Type B pancreatic cell (in vitro differentiated cells): ENCODE results near the gene ELL. TPM values are rescaled to one million over a fixed set of nuclear protein-coding genes. Genes with fewer than 3 reads are reported as not detected.

Experiments
- DNase-seq: peaks from one replicate; pipeline ENCODE4 v3.0.0; 2021; ENCODE audit warnings: mixed read lengths; ENCODE audit not compliant: unreplicated experiment; ENCODE audit errors: extremely low spot score
- H3K27ac Mint-ChIP-seq: 2 replicates; pipeline ENCODE4 v1.8.0; 2021; ENCODE audit warnings: mild to moderate bottlenecking, mixed read lengths
- H3K27me3 Mint-ChIP-seq: 2 replicates; pipeline ENCODE4 v1.8.0; 2021; ENCODE audit warnings: mixed read lengths
- H3K36me3 Mint-ChIP-seq: 2 replicates; pipeline ENCODE4 v1.8.0; 2021; ENCODE audit warnings: mixed read lengths
- H3K4me1 Mint-ChIP-seq: one replicate; pipeline ENCODE4 v1.8.0; 2021; ENCODE audit warnings: mixed read lengths; ENCODE audit not compliant: unreplicated experiment
- H3K4me3 Mint-ChIP-seq: 2 replicates; pipeline ENCODE4 v1.8.0; 2021; ENCODE audit warnings: mild to moderate bottlenecking, mixed read lengths
- H3K9me3 Mint-ChIP-seq: 2 replicates; pipeline ENCODE4 v1.8.0; 2021; ENCODE audit warnings: mixed read lengths
- total RNA-seq: library from RNA; stranded (reverse); gene quantifications from 2 replicates; pipeline ENCODE4 v1.2.1, GENCODE V29; 2021; ENCODE audit warnings: low replicate concordance
- TF ChIP-seq, protein P1 (sequence below): fragments of 200-600 bp; sonication (generic); conservative IDR thresholded peaks from 2 replicates; pipeline ENCODE4 v1.5.0; 2021; ENCODE audit warnings: antibody characterized with exemption, mild to moderate bottlenecking

Gene ELL
- total RNA-seq, 1 donor from 2014 or later, result 13.6 TPM

DNA sequence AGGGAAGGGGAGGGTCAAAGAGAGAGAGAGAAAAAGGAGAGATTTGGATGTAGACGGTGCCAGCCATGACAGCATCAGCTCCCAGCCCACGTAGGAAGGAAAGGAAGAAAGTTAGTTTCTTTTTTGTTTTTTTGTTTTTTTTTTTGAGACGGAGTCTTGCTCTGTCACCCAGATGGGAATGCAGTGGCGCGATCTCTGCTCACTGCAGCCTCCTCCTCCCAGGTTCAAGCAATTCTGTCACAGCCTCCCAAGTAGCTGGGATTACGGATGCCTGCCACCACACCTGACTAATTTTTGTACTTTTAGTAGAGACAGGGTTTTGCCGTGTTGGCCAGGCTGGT is 27.6 kb downstream of the ELL start:
- H3K4me1 Mint-ChIP-seq, result peaks cover 30% of the 10 kb centered on the region
- H3K9me3 Mint-ChIP-seq, result no peaks in the 10 kb centered on the region
- H3K36me3 Mint-ChIP-seq, result no peaks in the 10 kb centered on the region
- DNase-seq, result no peak
- no peak overlapping the region for H3K27ac Mint-ChIP-seq
- no peak overlapping the region for H3K4me3 Mint-ChIP-seq
- TF ChIP-seq, protein P1, sequence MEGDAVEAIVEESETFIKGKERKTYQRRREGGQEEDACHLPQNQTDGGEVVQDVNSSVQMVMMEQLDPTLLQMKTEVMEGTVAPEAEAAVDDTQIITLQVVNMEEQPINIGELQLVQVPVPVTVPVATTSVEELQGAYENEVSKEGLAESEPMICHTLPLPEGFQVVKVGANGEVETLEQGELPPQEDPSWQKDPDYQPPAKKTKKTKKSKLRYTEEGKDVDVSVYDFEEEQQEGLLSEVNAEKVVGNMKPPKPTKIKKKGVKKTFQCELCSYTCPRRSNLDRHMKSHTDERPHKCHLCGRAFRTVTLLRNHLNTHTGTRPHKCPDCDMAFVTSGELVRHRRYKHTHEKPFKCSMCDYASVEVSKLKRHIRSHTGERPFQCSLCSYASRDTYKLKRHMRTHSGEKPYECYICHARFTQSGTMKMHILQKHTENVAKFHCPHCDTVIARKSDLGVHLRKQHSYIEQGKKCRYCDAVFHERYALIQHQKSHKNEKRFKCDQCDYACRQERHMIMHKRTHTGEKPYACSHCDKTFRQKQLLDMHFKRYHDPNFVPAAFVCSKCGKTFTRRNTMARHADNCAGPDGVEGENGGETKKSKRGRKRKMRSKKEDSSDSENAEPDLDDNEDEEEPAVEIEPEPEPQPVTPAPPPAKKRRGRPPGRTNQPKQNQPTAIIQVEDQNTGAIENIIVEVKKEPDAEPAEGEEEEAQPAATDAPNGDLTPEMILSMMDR, result no peak
- no peaks in the 10 kb centered on the region for H3K27me3 Mint-ChIP-seq

DNA sequence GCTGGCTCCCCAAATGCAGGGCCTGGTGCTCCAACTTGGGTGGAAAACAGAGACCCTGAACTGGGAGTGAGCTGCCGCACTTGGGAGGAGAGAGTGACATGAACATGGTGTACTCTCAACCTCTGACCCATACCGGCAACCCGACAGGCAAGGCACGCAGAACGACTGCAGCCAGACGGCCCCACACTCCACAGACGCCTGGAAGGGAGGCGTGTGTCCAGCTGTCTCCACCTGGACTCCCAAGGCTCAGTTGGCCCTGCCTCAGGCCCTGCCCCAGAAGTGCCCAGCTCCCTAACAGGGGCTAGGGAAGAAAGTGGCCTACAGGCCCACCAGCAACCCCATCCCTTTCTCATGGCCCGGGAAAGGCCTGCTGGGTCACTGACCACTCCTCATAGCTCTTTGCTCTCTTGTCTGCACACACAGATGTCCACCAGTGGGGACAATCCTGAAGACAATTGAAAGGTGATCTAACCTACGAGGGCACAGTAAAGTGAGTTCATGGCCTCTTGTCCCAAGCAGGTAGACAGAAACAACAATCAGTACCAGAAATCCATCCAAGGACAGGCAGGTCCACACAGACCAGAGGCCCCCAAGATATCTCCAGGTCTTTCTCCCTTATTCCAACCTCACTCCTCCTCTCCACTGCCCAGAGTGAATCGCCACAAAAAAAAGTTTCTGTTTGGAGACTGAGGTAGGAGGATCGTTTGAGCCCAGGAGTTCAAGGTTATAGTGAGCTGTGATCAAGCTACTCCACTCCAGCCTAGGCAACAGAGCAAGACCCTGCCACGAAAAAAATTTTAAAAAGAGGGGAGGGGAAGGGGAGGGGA is 28.2 kb downstream of the ELL start:
- no peak overlapping the region for H3K4me3 Mint-ChIP-seq
- no peaks in the 10 kb centered on the region for H3K36me3 Mint-ChIP-seq
- H3K9me3 Mint-ChIP-seq, result no peaks in the 10 kb centered on the region
- DNase-seq, result no peak
- peaks cover 35% of the 10 kb centered on the region for H3K4me1 Mint-ChIP-seq
- H3K27me3 Mint-ChIP-seq, result no peaks in the 10 kb centered on the region
- TF ChIP-seq, protein P1, result no peak
- H3K27ac Mint-ChIP-seq, result no peak overlapping the region

DNA sequence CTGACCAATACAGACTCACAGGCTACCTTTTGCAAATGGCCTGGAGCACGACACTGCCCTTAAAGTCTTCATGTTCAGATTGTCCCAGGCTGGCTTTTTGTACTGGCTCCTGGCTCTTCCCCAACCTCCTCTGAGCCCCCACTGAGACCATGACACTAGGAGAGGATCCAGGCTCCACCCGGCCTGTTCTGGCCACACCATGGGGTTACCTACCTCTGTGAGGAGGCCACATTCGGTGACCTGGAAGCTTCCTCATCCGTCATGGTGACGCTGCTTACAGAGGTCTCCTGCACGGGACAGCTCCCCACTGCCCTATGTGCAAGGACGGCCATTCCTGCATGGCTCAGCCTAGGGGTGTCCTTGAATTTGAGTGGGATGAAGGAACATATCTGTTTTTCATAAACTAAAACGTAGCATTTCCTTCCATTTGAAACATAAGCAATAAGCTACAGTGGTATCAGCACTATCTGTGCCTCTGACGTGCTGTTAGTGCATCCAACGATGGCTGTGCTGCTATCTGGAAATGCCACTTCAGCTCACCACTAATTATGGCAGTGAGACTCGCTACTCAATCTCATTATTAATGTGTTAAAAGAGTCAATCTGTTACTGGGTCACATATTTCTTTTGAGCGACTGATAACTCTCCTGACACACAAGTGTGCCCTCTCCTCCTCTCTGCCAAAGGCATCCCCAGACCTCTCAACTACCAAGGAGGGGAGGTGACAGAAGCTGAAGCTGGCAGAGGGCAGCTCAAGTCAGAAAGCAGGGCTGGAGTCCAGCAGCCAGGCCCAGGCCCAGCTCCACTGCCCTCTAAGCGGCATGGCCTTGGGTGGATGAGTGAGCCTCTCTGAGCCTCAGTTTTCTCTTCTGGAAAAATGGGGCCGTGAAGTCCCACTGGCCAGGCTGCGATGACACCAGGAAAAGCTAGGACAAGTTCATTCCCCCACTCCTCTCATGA is 29.6 kb downstream of the ELL start:
- Mint-ChIP-seq H3K9me3 (no peaks in the 10 kb centered on the region), H3K27ac (no peak overlapping the region), H3K27me3 (no peaks in the 10 kb centered on the region), H3K4me1 (peaks cover 35% of the 10 kb centered on the region), H3K4me3 (no peak overlapping the region), H3K36me3 (no peaks in the 10 kb centered on the region)
- TF ChIP-seq, protein P1, result no peak
- no peak for DNase-seq

DNA sequence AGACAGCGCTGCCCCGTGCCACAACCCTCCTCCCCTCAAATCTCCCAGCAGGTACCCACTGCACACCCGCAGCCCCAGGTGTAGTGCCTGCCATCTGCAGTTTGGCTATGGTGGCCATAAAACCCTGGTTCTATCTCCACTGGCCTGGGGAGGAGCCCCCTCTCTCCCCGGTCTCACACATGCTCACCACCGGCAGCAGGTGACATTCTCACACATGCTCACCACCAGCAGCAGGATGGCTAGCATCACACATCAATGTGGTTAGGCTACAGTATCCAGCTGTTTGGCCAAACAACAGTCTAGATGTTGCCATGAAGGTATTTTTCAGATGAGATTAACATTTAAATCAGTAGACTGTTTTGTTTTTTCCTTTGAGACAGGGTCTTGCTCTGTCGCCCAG is 31.1 kb downstream of the ELL start:
- Mint-ChIP-seq H3K27ac (no peak overlapping the region), H3K4me3 (no peak overlapping the region), H3K9me3 (no peaks in the 10 kb centered on the region), H3K4me1 (peaks cover 31% of the 10 kb centered on the region), H3K27me3 (no peaks in the 10 kb centered on the region), H3K36me3 (no peaks in the 10 kb centered on the region)
- DNase-seq, result no peak
- TF ChIP-seq, protein P1, result no peak

DNA sequence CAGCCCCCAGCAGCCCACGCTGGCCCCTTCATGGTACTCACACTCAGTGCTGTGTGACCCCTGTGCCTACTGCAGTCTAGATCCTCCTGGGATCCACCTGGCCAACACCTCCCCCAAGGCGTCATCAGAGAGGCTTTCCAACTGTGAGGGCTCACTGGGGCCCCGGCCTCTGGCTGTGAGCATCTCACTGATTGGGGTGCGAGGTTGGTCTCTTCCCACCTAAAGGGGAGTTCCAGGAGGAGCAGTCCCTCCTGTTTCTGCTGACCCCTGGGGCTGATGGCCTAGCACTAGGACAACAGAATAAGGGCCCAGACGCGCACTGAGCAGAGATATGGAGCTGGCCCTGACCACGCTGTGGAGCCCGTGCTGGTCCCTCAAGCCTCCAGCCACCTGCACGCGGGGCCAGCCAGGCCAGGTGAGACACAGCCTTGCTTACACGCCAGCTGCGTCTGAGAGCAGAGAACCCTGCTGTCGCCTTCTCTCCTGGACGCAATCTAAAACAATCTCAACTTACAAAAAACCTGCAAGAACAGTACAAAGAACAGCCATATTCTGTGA is 32.2 kb downstream of the ELL start:
- Mint-ChIP-seq H3K27me3 (no peaks in the 10 kb centered on the region), H3K4me1 (peaks cover 36% of the 10 kb centered on the region), H3K4me3 (no peak overlapping the region), H3K27ac (no peak overlapping the region), H3K9me3 (no peaks in the 10 kb centered on the region), H3K36me3 (no peaks in the 10 kb centered on the region)
- DNase-seq, result no peak
- TF ChIP-seq, protein P1, result no peak
